PC-9 (cell line): ENCODE results near the gene DNAJC13. TPM values are rescaled to one million over a fixed set of nuclear protein-coding genes. Genes with fewer than 3 reads are reported as not detected.

Source experiments
- BruUV-seq: library from RNA; stranded (reverse); fragments of 400-500 nt; replicated peaks from 2 replicates; lab custom pipeline; 2021; lab: Mats Ljungman, UMichigan
- CTCF ChIA-PET: fragments of 300-600 bp; sonication (Branson Sonifier 250); formaldehyde crosslinking; loops from one replicate; lab custom pipeline; 2022; ENCODE audit warnings: antibody characterized with exemption; lab: Charles Lee
- POLR2A ChIA-PET: fragments of 300-600 bp; sonication (Branson Sonifier 250); formaldehyde crosslinking; loops from one replicate; lab custom pipeline; 2022; ENCODE audit warnings: antibody characterized with exemption; ENCODE audit not compliant: unreplicated experiment; lab: Charles Lee
- DNase-seq, 2 experiments: peaks; one replicate each; pipeline versions ENCODE4 v3.0.0 to v3.0.0-alpha.2; 2015 to 2022; ENCODE audit warnings: mixed read lengths in 1 of 2
- H2AFZ ChIP-seq: fragments of 200-600 bp; sonication (generic); 2 replicates; pipeline ENCODE4 v1.8.1; 2017; ENCODE audit warnings: antibody characterized with exemption
- H3F3A ChIP-seq: fragments of 200-600 bp; sonication (generic); 2 replicates; pipeline ENCODE4 v1.8.1; 2017; ENCODE audit warnings: antibody characterized with exemption, mild to moderate bottlenecking, low read depth; ENCODE audit not compliant: insufficient read depth
- H3K27ac ChIP-seq: fragments of 200-600 bp; sonication (generic); 2 replicates; pipeline ENCODE4 v1.6.1; 2016; ENCODE audit warnings: mixed run types
- H3K27me3 ChIP-seq: fragments of 200-600 bp; sonication (generic); 2 replicates; pipeline ENCODE4 v1.6.1; 2016; ENCODE audit warnings: low read depth, mixed run types; ENCODE audit not compliant: insufficient read depth
- H3K36me3 ChIP-seq: fragments of 200-600 bp; sonication (generic); 2 replicates; pipeline ENCODE4 v1.6.1; 2016; ENCODE audit warnings: low read depth, mixed run types
- H3K4me1 ChIP-seq: fragments of 200-600 bp; sonication (generic); replicated peaks from 2 replicates; pipeline ENCODE4 v1.6.1; 2016; ENCODE audit warnings: mixed run types; ENCODE audit not compliant: insufficient read depth
- H3K4me2 ChIP-seq: fragments of 200-600 bp; sonication (generic); 2 replicates; pipeline ENCODE4 v1.6.1; 2017; ENCODE audit warnings: mixed run types
- H3K4me3 ChIP-seq: fragments of 200-600 bp; sonication (generic); 2 replicates; pipeline ENCODE4 v1.6.1; 2016; ENCODE audit warnings: mixed run types
- H3K79me2 ChIP-seq: fragments of 200-600 bp; sonication (generic); 2 replicates; pipeline ENCODE4 v1.6.1; 2017; ENCODE audit warnings: low read depth, mixed run types
- H3K9me2 ChIP-seq: fragments of 200-600 bp; sonication (generic); 2 replicates; pipeline ENCODE4 v1.8.1; 2017; ENCODE audit warnings: mild to moderate bottlenecking; ENCODE audit not compliant: insufficient read depth
- H3K9me3 ChIP-seq: fragments of 200-600 bp; sonication (generic); 2 replicates; pipeline ENCODE4 v1.8.1; 2016; ENCODE audit warnings: low read depth; ENCODE audit not compliant: insufficient read depth
- H4K20me1 ChIP-seq: fragments of 200-600 bp; sonication (generic); 2 replicates; pipeline ENCODE4 v1.8.1; 2017; ENCODE audit not compliant: insufficient read depth
- CTCF ChIP-seq: fragments of 200-600 bp; sonication (generic); conservative IDR thresholded peaks from 2 replicates; pipeline ENCODE4 v1.6.1; 2017; ENCODE audit warnings: mixed run types, antibody characterized with exemption, mild to moderate bottlenecking, moderate library complexity
- EZH2 ChIP-seq: fragments of 200-600 bp; sonication (generic); IDR thresholded peaks from 2 replicates; pipeline ENCODE4 v1.8.0; 2017; ENCODE audit warnings: antibody characterized with exemption, low read depth
- intact Hi-C: fragments of 100-400 bp; cut with micrococcal nuclease; formaldehyde crosslinking; loops from one replicate; pipeline ENCODE4 v1.10.0; 2022; ENCODE audit not compliant: unreplicated experiment
- total RNA-seq: library from RNA; stranded (reverse); gene quantifications from 2 replicates; pipeline ENCODE4 v1.2.3, GENCODE V29; 2021

The DNAJC13 gene
- total RNA-seq, 1 experiment from 2014 or later, result 56.6 TPM

- no TSS peak for BruUV-seq
- H3K27ac ChIP-seq, result no peak overlapping the region
Observed at GRCh38 chr3:132378048-132378762, 39.1 kb upstream of the DNAJC13 start.

GRCh38 chr3:132378846-132379245, 38.5 kb upstream of the DNAJC13 start:
- BruUV-seq, result no TSS peak
- CTCF ChIA-PET, result no interaction called here
- no peak overlapping the region for H3K4me3 ChIP-seq
- intact Hi-C loops, result no loop called here
- TF ChIP-seq EZH2 (no peak), CTCF (no peak)
- H3F3A ChIP-seq, result no peaks in the 10 kb centered on the region
- no peak overlapping the region for H3K4me2 ChIP-seq
- no peaks in the 10 kb centered on the region for H3K4me1 ChIP-seq
- no peaks in the 10 kb centered on the region for H3K9me3 ChIP-seq
- POLR2A ChIA-PET, result no interaction called here
- H3K9me2 ChIP-seq, result no peaks in the 10 kb centered on the region
- no peak overlapping the region for H2AFZ ChIP-seq
- H3K79me2 ChIP-seq, result no peaks in the 10 kb centered on the region
- DNase-seq, result no peak
- no peaks in the 10 kb centered on the region for H3K27me3 ChIP-seq
- no peaks in the 10 kb centered on the region for H3K36me3 ChIP-seq
- H4K20me1 ChIP-seq, result no peaks in the 10 kb centered on the region
- no peak overlapping the region for H3K27ac ChIP-seq

More at GRCh38 chr3:132378048-132378762, 39.1 kb upstream of the DNAJC13 start:
- Histone ChIP-seq H3K9me3 (no peaks in the 10 kb centered on the region), H3K9me2 (no peaks in the 10 kb centered on the region), H3K79me2 (no peaks in the 10 kb centered on the region), H4K20me1 (no peaks in the 10 kb centered on the region), H3K36me3 (no peaks in the 10 kb centered on the region), H3K27me3 (no peaks in the 10 kb centered on the region), H3K4me2 (no peak overlapping the region), H3F3A (no peaks in the 10 kb centered on the region), H3K4me3 (no peak overlapping the region), H2AFZ (no peak overlapping the region), H3K4me1 (no peaks in the 10 kb centered on the region)
- ChIA-PET CTCF (no interaction called here), POLR2A (no interaction called here)
- DNase-seq, result no peak
- intact Hi-C loops, result no loop called here
- TF ChIP-seq CTCF, result no peak
- no peak for TF ChIP-seq EZH2

GRCh38 chr3:132380920-132381319, 36.4 kb upstream of the DNAJC13 start:
- Histone ChIP-seq H2AFZ (no peak overlapping the region), H3F3A (no peaks in the 10 kb centered on the region), H3K9me3 (no peaks in the 10 kb centered on the region), H3K4me1 (no peaks in the 10 kb centered on the region), H3K9me2 (no peaks in the 10 kb centered on the region), H4K20me1 (no peaks in the 10 kb centered on the region), H3K4me3 (no peak overlapping the region), H3K79me2 (no peaks in the 10 kb centered on the region), H3K27ac (no peak overlapping the region), H3K27me3 (no peaks in the 10 kb centered on the region), H3K36me3 (no peaks in the 10 kb centered on the region), H3K4me2 (no peak overlapping the region)
- TF ChIP-seq EZH2 (no peak), CTCF (no peak)
- intact Hi-C loops, result no loop called here
- CTCF ChIA-PET, result no interaction called here
- BruUV-seq, result no TSS peak
- no peak for DNase-seq
- POLR2A ChIA-PET, result no interaction called here
